GM03348 (cell line): Measurements from ENCODE around the gene ELOVL6.
"Not testable (repeated sequence)": the region's sequence is repeated elsewhere in the genome, so short reads cannot be mapped to it uniquely, and the experiment has no call there.

Source experiments
- DNase-seq: peaks from one replicate; pipeline ENCODE4 v3.0.0; 2012; ENCODE audit warnings: low spot score

The ELOVL6 gene

GRCh38 chr4:110196871-110197528, 1.4 kb downstream of the ELOVL6 start:
- DNase-seq, result peak; percentile 74

DNA sequence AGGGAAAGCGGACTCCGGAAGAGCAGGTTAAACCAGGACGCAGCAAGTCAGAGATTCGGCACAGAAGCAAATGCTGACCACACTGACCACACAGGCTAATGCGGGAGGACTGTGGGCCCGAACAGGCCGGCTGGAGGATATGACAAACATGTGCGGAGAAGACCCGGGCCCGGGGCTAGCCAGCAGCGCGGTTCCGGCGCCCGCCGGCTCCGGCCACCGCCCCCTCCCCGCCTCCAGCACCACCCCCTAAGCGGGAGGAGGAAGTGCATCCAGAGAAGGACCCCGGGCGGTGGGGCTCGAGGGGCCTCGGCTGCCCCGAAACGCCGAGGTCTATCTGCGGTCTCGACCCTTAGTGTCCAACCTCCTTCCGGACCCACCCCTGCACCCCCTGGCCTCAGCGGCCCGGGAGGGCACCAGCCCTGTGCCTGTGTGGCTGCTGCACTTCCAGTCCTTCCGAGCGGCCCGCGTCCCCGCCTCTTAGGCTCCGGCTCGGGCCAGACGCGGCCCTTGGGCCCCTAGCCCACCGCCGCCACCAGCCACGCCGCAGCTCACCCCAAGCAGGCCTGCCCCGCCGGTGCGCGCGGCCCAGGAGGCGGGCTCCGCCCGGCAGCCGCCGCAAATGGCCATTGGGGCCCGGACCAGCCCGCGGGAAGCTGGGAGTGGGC, 2.1 kb downstream of the ELOVL6 start:
- peak; percentile 64 for DNase-seq

- no peak for DNase-seq
Observed at GRCh38 chr4:110195561-110196205, 2.7 kb downstream of the ELOVL6 start.

GRCh38 chr4:110193822-110194761, 4.3 kb downstream of the ELOVL6 start:
- DNase-seq, result peak; percentile 80

DNA sequence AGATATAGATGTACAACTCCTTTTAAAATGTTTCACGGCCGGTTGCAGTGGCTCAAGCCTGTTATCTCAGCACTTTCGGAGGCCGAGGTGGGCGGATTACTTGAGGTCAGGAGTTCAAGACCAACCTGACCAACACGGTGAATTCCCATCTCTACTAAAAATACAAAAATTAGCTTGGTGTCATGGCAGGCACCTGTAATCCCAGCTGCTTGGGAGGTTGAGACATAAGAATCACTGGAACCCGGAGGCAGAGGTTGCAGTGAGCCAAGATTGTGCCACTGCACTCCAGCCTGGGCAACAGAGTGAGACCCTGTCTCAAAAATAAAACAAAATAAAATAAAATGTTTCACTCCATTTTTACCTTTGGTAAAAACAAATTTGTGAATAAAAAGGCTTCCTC, 5.1 kb downstream of the ELOVL6 start:
- DNase-seq, result not testable (repeated sequence)

- no peak for DNase-seq
Observed at GRCh38 chr4:110190249-110190648, 8.2 kb downstream of the ELOVL6 start.

- no peak for DNase-seq
Observed at GRCh38 chr4:110188113-110188512, 10.3 kb downstream of the ELOVL6 start.

DNA sequence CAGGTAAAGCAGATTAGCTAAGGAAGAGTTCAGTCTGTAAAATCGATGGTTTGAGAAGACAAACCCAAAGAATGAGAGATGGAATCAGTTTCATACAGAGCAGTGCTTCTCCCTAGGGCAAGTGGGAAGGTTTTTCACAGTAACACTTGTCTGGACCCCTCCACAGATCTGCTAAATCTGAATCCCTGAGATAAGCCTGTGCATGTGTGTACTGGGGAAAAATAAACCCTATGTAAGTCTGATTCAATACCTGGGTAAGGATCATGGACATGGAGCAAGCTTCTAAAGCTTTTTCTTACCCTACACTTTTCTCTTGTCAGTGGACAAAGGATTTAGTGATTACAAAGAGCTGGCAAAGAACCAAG, 13.6 kb downstream of the ELOVL6 start:
- DNase-seq, result no peak

- peak; percentile 7 for DNase-seq
Observed at GRCh38 chr4:110184140-110184790, 14.2 kb downstream of the ELOVL6 start.

DNA sequence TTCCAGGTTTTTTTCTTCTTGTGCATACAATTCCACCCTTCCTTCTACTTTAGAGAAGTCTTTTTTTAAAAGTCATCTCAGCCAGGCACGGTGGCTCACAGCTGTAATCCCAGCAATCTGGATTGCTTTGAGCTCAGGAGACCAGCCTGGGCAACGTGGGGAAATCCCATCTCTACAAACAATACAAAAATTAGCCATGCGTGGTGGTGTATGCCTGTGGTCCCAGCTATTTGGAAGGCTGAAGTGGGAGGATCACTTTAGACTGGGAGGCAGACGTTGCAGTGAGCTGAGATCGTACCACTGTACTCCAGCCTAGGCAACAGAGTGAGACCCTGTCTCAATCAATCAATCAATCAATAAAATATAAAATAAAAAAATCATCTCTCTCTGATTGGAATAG, 14.8 kb downstream of the ELOVL6 start:
- no peak for DNase-seq

DNA sequence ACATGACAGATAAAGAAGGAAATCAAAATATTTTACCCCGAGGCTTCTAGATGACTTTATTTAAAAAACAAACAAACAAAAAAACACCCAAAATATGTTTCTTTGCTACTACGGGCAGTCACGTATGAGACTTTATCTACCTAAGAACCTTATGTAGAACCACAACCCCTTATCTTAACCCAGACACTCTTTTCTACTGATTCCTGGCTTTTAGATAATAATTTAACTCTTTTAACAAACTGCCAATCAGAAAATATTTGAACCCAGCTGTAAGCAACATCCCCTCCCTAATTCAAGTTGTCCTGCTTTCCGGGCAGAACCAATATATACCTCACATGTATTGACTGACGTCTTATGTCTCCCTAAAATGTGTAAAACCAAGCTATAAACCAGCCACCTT, 15.4 kb downstream of the ELOVL6 start:
- no peak for DNase-seq

- no peak for DNase-seq
Observed at GRCh38 chr4:110181890-110182289, 16.5 kb downstream of the ELOVL6 start.

DNA sequence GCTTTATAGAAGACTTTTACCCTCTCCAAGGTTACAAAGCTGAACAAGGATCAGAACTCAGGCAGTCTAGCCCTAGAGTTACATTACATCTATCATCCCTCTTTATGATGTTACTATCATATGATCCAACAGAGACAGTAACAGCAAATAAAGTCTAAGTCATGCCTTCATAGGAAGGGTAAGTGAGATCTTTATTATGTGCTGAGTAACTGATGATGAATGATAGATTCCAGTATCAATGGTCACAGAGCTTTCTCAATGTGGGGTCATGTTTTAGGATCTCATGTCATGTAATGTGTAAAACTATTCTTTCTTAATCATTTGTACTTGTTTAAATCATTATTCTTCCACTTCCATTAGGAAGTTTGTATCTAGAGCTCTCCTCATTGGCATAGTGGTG, 22.8 kb downstream of the ELOVL6 start:
- DNase-seq, result no peak

DNA sequence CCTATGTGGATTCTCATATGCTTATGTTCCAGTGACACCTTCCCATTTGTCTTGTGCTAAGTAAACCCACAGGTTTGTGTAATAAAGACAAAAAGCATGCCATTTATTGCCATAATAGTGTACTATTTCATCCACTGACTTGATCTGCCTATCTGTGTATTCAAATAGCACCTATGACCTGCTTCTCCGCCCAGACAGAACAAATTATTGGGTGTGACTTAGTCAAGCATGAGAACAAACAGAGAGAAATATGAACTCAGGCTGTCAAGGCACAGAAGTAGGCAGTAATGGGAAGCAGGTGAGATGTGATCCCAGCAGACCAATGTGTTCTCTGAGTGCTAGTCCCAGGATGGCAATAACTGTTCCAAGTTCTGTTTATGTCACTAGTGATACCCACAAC, 25.4 kb downstream of the ELOVL6 start:
- no peak for DNase-seq

- no peak for DNase-seq
Observed at GRCh38 chr4:110171971-110172370, 26.4 kb downstream of the ELOVL6 start.

- no peak for DNase-seq
Observed at GRCh38 chr4:110170861-110171260, 27.6 kb downstream of the ELOVL6 start.

- DNase-seq, result peak; percentile 72
Observed at GRCh38 chr4:110165382-110166286, 32.8 kb downstream of the ELOVL6 start.

DNA sequence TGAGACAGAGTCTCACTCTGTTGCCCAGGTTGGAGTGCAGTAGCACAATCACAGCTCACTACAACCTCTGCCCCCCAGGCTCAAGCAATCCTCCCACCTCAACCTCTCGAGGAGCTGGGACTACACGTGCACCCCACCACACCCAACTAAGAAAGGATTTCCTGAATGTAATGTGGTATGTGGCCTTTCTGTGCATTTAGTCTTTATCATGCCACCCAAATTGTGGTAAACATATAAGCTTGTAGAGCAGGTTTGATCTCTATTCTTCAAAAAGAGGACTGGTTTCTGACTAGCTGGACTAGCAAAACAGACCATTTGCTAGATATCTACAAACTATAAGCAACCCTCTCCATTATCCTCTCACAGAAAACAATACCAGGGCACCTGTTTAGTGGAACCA, 33.6 kb downstream of the ELOVL6 start:
- no peak for DNase-seq

DNA sequence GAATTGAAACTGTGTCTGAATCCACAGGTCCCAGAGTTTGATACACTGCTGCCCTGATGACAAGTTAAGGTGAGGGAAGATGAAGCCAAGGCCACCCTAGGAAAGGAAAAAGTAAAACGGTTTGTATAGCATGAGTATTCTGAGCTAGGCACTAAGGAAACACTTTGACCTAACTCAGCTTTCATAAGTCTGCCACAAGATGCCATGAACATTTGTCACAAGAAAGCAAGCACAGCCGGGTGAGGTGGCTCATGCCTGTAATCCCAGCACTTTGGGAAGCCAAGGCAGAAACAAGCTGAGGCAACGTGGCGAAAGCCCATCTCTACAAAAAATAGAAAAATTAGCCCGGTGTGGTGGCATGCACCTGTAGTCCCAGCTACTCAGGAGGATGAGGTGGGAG, 34.2 kb downstream of the ELOVL6 start:
- peak; percentile 15 for DNase-seq

- DNase-seq, result peak; percentile 58
Observed at GRCh38 chr4:110163327-110164069, 34.9 kb downstream of the ELOVL6 start.
